UCSD-AML1 (cell line): ENCODE measurements around the gene CPB2.

Source experiments
- DNase-seq: peaks from one replicate; lab custom pipeline; 2025; ENCODE audit not compliant: unreplicated experiment; lab: John Stamatoyannopoulos, UW

CPB2 gene

DNA sequence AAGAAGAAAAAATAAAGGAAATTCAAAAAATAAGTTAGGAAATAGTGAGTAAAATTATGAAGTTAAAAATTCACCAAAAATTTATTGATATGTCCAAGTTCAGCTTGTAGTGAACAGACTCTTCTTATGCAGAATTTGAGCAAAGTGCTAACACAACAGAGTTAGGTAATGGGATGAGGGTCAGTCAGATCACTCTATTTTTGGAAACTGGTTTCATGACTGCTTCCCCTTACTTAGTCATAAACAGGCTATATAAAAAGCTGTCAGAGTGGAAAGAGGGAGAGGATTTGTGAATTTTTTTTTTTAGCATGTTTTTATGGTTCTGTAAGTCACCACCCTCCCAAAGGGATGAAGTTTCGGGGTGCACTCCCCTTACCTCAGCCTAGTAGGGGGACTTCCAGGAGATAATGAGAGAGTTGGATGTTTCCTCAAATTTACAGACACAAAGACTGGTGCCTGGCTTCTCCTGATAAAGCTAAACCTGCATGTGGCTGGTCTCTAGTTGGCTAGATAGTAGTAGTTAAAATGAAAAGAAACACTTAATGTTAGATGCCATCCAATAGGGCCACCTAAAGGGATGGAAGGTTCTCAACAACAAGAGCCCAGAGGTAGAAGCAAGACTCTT, 4.5 kb downstream of the CPB2 start:
- no peak for DNase-seq

DNA sequence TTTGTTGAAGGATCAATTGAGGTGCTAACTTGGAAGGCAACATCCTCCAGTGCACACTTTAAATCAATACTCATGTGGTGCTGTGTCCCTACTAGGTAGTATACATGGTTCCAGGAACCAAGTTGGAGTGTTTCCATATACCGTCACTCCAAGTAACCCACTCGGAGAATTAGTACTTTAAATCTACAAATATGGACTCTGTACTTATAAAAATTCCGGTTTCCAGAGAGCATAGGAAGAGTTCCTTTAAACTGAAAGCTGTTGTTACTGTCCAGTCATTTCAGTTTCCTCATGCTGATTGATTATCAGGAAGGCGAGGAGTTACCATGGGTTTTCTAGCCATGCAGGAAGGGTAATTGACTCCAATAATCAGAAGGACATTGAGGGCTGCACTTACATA, 7.2 kb downstream of the CPB2 start:
- no peak for DNase-seq

DNA sequence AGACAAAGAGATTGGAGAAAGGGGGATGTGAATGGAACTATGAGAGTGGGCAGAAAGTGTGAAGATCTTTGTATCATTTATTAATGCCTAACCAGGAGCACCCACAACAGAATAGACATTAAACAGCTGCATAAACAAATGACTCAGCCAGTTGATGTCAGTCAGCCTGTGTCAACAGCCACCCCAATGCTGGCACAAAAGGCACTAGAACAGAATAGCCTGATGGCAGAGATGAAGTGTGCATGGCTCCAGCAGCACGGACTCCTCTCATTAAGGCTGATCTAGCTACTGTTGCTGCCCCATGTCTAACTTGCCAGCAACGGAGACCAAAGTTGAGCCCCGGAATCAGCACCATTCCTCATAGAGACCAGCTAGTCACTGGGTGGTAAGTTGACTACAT, 7.8 kb downstream of the CPB2 start:
- no peak for DNase-seq

DNA sequence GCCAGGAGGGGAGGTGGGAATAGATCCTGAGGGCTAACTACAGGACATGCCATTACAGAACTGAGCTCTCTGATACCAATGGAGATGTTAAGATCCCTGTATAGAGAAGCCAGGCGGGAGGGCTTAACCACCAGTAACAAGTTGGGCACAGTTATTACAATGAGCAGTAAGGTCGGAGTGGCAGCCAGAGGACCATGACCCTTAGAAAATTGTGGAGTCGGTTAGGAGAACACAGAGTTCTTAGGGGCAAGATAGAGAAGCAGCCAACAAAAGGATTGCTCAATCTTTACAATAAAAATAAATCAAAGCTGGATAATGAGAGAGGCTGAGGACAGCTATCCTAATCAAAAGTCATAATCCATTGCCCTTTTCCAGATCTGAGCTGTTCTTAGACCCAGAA, 10.4 kb downstream of the CPB2 start:
- DNase-seq: no peak

DNA sequence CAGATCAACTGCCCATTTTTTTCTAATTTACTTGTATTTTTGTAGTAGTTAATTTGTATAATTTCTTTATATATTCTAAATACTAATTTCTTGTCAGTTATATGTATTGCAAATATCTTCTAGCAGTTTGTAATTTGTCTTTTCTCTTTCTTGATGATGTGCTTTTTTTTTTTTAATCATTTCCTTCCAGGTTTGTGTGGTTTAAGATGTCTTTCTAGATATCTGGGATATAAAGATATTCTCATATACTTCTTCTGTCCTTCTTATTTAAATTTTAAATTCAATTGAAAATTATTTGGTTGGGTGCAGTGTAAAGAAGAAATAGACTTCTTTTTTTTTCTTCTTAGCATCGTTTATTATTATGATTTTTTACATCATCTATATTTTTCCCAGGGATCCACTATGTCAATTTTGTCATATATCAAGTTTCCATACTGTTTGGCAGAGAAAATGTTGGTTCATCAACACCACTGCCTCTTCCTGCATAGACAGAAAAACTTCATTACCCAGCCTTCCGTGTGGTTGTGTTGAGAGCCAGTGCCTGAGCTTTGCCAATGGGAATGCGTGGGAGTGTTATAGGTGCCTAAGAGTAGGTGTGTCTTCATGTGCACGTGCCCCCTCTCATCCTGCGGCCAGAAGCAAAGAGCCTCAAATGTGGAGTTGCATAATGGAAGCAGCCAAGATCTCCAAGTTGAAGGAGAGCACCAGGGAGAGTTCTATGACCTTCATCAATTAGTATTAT, 15.8 kb downstream of the CPB2 start:
- DNase-seq: no peak

DNA sequence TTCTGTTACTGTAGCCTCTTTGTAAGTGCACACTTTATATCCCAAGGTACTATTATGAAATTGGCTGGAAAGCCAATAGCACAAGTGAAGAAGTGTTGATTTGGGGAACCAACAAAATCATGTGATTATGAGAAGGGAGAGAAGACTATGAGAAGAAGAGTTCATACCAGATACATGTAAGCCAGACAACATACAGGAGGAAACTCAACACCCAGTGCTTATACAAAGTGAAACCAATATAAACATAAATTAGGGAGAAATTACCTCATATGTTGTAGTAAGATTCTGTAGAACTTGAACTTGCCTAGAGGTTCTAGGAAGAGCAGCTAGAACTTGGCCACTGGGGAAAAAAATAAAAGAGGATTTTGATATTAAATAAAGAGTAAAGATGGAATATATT, 17.4 kb downstream of the CPB2 start:
- no peak for DNase-seq

DNA sequence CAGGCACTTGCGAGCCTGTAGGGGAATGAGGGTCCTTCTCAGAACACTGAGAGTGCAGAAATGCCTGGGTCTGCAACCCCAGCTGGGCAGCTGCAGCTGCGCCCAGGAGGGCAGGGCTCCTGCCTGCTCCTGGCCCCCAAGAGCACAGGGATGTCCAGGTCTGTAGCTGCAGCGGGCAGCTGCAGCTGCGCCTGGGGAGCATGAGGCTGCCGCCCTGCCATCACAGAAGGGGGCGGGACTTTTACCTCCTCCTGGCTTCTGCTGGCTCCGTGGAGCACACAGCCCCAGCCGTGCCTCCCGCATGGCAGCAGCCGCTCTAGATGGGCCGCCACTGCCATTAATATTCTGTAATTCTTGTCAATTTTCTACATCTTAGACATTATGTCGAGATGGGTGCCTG, 17.8 kb downstream of the CPB2 start:
- no peak for DNase-seq

DNA sequence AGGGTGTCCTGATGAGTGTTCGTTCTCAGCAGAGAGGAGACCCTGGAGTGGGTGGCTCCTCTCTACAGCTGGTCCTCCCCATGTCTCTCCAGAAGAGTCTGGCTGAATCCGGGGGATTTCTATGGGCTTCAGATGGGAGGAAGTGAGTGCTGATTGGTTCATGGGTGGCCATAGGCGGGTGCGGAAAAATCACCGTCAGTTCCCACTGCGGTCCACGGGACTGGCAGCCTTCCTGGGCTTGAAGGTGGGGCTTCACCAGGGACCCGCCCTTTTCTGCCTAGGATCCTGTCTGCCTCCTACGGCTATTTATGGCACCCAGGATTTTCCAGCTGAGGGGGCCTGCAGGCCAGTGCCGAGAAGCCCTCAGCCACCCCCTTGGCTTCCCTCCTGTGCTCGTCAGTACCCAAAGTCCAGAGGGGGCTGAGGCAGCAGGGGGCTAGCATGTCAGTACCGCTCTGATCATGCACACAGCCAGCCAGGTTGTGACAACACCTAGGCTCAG, 18.4 kb downstream of the CPB2 start:
- DNase-seq: no peak

DNA sequence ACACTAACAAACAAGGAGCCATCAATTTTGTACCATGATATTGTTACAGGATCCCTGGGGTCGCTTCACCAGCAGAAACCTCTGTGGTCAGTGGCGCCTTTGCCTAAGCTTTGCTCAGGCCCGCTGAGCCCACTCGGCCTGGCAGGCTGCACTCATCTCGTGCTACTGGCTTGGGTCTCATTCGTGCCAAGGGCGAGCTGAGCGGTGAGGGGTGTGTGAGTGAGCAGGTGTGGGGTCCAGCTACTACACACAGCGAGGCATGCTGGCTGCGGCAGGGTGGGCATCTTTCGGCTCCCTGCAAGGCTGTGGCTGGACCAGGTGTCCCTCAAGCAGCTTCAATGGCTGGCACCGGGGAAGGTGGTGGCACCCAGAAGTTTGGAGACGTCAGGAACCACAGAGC, 19.1 kb downstream of the CPB2 start:
- DNase-seq: no peak

DNA sequence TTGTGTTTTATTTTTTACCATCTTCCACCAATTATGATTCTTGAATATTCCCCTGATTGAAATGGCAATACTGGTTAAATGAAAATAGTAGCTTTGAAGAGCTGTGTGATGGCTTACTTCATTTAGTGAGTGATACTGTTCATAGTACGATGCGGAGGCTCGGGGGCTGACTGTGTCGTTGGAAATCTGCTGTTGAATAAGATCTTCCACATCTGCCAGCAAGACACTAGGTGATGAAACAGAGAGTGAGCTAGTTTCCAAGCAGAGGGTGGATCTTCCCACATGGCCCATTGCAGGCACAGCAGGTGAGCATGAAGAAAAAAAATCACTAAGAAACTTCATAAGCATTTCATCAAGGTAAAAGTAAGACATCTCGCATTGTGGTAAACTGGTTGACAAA, 22.5 kb downstream of the CPB2 start:
- no peak for DNase-seq

DNA sequence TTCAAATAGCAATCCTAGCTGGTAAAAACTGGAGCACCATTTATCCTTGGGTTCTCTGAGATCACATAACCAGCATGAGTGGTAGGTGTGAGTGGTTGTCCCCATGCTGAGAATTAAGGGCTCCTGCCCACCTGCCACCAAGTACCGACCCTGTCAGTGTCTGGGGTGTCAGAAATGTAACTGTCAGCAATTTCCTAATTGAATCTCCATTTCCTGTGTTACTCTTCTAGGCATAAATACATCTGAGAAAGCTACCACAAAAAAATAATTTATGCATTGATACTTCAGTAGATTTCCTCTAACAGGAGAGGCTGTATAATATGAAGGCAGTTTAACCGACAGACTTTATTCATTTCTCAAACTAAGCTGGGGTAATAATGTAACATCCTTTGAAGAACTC, 25.1 kb downstream of the CPB2 start:
- DNase-seq: no peak

DNA sequence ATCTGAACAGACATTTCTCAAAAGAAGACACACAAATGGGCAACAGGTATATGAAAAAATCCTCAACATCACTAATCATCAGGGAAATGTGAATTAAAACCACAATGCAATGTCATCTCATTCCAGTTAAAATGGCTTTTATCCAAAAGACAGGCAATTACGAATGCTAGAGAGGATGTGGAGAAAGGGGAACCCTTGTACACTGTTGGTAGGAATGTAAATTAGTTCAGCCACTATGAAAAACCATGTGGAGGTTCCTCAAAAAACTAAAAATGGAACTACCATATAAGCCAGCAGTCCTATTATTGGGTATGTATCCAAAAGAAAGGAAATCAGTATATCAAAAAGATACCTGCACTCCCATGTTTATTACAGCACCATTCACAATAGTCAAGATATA, 27.6 kb downstream of the CPB2 start:
- DNase-seq: no peak

DNA sequence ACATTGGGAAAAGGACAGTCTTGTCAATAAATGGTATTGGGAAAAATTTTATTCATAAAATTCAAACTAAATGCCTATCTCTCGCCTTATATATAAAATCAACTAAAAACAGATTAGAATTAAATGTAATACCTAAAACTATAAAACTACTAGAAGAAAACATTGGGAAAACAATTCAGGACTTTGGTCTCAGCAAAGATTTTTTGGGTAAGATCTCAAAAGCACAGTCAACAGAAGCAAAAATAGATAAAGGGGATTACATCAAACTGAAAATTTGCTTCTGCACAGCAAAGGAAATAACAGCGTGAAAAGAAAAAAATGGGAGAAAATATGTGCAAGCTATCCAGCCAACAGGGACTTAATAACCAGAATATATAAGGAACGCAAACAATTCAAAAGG, 28.0 kb downstream of the CPB2 start:
- no peak for DNase-seq

DNA sequence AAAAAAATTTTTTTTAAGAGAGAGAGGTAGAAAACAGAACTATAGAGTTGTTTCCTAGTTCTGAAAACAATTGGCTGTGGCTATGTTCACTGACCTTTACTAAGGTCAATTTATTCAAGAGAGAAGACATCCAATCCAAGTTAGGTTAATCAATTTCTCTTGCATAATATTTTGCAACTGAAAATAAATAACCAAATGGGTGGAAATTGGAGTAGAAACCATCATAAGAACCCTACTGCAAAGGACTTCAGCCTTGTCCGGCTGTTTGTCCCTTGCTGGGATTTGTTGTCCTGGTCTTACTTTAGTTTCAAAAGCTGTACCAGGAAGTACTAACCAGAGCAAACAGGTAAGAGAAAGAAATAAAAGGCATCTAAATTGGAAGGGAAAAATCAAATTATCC, 29.0 kb downstream of the CPB2 start:
- no peak for DNase-seq

DNA sequence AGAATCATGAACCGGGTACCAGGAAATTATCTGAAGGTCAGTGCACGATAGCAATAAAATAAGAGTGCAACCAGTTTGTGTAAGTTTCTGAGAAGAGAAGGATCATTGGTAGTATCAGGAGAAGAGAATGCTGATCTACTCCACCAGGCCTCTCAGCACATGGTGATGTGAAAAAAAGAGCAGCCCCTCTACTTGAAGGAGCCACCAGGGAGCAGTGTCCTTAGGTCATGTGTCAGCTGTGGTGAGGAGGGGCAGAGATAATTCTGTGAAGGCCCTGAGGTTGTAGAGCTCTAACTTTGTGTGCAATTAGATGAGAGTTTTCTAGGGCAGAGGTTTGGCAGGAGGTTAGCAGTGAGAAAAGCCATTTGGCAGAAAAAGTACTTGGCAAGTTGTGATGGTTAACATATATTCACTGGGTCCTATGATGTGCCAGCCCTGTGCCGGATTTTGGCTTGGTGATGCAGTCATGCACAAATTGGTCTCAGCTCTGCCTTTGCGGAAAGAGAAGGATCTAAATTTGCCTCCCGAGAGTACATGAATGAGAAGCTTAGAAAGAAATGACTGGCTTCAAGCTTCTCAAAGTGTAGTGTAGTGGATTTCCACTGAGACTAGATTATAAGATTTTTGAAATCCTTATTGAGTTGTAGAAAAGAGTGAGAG, 33.1 kb downstream of the CPB2 start:
- no peak for DNase-seq

DNA sequence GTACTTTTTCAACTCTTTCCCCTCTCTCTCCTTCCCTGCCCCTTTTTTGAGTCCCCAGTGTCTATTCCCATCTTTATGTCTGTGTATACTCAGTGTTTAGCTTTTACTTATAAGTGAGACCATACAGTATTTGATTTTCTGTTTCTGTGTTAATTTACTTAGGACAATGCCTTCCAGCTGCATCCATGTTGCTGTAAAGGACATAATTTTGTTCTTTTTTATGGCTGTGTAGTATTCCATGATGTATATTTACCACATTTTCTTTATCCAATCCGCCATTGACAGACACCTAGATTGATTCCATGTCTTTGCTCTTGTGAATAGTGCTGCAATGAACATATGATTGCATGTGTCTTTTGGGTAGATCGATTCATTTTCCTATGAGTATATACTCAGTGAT, 41.5 kb downstream of the CPB2 start:
- DNase-seq: no peak

DNA sequence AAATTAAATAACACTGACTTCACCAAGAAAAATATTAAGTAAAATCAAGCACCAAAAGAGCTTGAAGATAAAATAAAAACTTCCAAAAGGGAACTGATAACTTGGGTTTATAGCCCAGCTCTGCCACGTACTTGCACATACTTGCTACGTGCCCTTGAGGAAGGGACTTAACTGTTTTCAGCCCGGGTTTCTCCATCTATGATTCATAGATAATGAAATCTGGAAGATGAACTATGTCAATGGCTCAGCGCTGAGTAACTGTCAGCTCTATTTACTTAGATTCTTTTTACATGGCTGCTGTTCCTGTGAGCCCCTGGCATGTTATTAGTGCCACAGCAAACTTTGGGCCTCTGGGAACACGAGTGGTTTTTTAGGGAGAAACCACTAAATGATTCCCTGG, 42.6 kb downstream of the CPB2 start:
- no peak for DNase-seq

DNA sequence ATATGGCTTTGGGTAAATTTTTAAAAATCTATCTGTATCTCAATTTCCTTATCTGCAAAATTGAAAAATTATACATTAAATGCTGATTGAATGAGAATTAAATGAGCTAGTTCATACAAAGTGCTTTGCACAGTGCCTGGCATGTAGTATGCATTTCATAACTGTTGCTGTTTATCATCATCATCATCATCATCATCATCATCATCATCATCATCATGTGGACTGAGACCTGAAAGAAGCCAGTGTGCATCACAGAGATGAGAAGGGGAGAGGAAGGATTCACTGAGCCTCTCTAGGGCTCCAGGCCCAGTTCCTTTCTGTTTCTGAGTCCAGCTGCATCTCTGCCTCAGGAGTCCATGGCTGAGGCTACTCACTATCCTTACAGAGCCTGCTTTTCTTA, 45.4 kb downstream of the CPB2 start:
- DNase-seq: no peak

DNA sequence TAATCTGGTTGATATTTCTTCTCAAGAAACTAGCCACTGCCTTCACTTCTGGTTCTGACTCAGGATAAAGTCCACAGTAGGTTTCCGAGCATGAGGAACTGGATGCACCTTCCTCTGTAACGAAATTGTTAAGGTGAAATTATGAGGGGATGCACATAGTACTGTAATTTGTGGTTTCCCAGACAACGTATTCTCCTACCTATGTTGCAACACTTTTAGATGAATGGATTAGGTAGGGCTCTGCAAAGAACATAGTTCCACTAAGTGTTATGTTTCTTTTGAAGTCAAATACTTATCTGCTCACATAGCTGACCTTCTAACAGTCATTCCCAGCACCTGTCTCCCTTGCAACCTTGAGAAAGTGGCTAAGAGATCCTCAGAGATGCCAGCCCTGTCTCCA, 46.6 kb downstream of the CPB2 start:
- no peak for DNase-seq

DNA sequence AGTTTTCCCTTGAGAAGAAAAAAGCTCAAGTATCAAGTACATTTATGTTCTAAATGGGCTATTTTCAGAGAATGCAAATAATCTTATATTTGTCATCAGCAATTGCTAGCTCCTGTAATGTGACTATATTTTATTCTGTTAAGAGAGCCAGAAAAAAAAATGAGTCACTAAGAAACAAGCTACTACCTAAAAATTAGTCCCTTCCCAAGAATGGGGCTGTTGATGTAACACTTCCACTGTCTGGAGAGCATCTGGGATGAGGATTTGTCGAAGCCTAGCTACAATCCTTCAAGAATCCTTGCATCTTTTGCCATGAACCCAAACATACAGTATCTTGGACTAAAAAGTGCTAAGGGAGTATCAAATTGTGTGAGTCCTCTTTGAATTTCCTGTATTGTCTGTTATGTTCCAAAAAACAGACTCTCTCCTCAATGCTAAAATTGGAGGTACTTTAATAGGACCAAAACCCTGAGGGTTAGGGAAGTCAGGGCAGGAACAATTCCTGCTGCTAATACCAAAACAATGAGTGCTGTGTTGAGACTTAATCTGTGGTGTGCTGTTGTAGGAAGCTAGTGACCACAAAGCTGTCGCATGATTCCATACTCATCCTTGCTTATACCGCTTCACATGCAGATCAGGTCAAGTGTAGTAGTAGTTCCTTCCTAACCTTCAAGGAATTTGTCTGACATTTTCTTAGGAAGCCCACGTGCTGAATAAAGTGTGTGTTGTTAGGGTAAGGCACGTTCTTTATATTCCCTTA, 47.4 kb downstream of the CPB2 start:
- DNase-seq: no peak

DNA sequence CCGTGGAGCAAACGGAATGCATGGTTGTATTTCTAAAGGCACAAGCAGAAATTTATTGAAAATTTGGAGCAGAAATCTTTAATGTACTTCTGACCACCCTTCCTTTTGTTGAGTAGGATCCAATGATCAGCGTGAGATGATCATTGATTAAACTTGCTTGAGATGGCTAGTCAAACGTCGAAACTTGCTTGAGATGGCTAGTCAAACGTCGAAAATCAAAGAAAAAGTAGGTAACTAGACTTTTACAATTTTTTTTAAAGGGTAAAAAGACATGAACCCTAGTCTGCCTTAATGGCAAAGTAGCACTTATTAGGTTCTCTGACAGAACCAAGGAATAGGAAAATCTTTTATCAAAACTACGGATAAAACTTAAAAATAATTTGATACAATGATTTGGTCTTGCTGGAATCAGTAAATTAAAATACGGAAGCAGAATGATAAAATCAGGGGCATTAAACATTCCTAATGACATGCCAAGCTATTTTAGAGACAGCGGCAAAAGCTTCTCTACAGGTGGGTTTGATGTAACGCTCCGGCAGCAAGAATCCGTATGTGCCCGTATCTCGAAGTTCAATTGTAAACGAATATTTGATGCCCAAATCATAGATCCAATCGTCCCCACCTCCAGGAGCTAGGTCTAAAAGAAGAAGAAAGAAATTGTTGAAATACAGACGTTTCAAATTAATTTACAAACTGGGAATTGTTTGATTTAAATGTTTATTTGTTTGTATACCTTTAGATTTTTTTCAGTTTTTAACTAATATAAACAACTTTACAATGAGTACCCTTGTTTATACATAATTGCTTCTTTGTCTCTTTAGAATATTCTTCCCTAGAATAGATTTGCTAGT, 51.4 kb downstream of the CPB2 start:
- DNase-seq: no peak
